Measurements from ENCODE around the gene CLDN7.

Gene CLDN7

GRCh38 chr17:7211491-7212273, 50.6 kb downstream of the CLDN7 start:
- H3K4me1 ChIP-seq (ENCODE audit: insufficient read depth, low read length, severe bottlenecking), result peaks cover 14% of the 10 kb centered on the region
- no peaks in the 10 kb centered on the region for H3F3A ChIP-seq (ENCODE audit: insufficient read depth, low read length)
- H3K9me3 ChIP-seq (ENCODE audit: low read length), result no peaks in the 10 kb centered on the region
- no peaks in the 10 kb centered on the region for H3K36me3 ChIP-seq (ENCODE audit: insufficient read depth, low read length)
- H3K9me2 ChIP-seq (ENCODE audit: low read depth, low read length), result no peaks in the 10 kb centered on the region
- no peak overlapping the region for H2AFZ ChIP-seq (ENCODE audit: low read length)
- no peaks in the 10 kb centered on the region for H3K27me3 ChIP-seq (ENCODE audit: insufficient read depth, low read length)
- no peak overlapping the region for H3K27ac ChIP-seq (ENCODE audit: low read depth, low read length, poor library complexity, severe bottlenecking)
- no peaks in the 10 kb centered on the region for H4K20me1 ChIP-seq (ENCODE audit: insufficient read depth, low read length)
- H3K4me2 ChIP-seq (ENCODE audit: low read length), result no peak overlapping the region
- TF ChIP-seq, protein P1, sequence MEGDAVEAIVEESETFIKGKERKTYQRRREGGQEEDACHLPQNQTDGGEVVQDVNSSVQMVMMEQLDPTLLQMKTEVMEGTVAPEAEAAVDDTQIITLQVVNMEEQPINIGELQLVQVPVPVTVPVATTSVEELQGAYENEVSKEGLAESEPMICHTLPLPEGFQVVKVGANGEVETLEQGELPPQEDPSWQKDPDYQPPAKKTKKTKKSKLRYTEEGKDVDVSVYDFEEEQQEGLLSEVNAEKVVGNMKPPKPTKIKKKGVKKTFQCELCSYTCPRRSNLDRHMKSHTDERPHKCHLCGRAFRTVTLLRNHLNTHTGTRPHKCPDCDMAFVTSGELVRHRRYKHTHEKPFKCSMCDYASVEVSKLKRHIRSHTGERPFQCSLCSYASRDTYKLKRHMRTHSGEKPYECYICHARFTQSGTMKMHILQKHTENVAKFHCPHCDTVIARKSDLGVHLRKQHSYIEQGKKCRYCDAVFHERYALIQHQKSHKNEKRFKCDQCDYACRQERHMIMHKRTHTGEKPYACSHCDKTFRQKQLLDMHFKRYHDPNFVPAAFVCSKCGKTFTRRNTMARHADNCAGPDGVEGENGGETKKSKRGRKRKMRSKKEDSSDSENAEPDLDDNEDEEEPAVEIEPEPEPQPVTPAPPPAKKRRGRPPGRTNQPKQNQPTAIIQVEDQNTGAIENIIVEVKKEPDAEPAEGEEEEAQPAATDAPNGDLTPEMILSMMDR (IDR thresholded peaks at IDR 0.05; ENCODE audit: low read length), result no peak
- no peak for TF ChIP-seq EZH2 (IDR thresholded peaks at IDR 0.05; ENCODE audit: borderline replicate concordance, low read length)
- no peak overlapping the region for H3K4me3 ChIP-seq (ENCODE audit: low read depth, low read length, poor library complexity, severe bottlenecking)
- H3K79me2 ChIP-seq (ENCODE audit: insufficient read depth, low read length), result no peaks in the 10 kb centered on the region
- no peak overlapping the region for H3K9ac ChIP-seq (ENCODE audit: low read length)
